ENCODE data around the gene MYBPC1.

DNA sequence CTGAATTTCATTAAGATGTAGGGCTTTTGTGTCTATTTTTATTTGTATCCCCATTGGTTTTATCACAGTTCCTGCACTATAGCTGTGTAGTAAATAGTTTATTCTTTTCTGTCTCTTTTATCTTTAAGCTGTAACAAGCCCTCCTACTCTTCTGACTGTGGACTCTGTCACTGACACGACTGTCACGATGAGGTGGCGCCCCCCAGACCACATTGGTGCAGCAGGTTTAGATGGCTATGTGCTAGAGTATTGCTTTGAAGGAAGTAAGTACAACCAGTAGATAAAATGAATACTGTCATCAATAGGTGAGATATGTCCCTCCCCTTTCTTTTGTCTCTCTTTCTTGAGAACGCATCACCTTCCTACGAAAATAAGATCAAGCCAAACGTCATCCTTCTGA is 68.5 kb downstream of the MYBPC1 start:
- TF ChIP-seq CTCF (IDR thresholded peaks at IDR 0.05) = no peak
- TF ChIP-seq POLR2A (IDR thresholded peaks at IDR 0.05) = no peak
